ENCODE data around the gene WNT5B.

Gene WNT5B

DNA sequence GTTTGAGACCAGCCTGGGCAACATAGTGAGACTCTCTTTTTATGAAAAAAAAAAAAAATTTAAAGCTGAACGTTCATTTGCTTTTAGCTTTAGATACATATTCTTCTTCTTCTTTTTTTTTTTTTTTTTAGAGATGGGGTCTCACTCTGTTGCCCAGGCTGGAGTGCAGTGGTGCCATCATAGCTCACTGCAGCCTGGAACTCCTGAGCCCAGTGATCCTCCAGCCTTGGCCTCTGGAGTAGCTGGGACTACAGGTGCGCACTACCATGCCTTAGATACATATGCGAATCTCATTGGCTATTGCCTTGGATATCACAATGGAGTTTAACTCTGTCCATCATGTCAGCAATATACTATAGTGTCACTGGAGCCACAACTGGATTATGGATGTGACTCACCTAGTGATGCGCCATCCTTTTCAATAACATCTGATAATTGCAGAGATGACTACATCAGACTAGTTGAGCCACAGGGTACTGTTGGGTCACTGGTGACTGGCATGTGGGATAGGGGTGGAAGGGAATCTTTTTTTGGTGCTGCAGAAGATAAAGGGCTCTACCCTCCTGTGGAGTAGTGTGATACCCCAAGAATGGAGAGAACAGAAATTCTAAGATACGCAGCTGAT lies 59.2 kb downstream of the WNT5B start:
- Histone ChIP-seq H3K4me2 (ENCODE audit: low read depth, low read length, poor library complexity, severe bottlenecking) (no peak overlapping the region), H3K79me2 (ENCODE audit: insufficient read depth, low read length) (peaks cover 22% of the 10 kb centered on the region), H3K9me3 (ENCODE audit: insufficient read depth, low read length) (no peaks in the 10 kb centered on the region), H3K9me2 (replicated peaks; ENCODE audit: insufficient read depth, low read length) (no peaks in the 10 kb centered on the region), H2AFZ (ENCODE audit: low read depth, low read length, severe bottlenecking) (no peak overlapping the region), H3K4me3 (ENCODE audit: insufficient read depth, low read length, poor library complexity, severe bottlenecking) (no peak overlapping the region), H4K20me1 (ENCODE audit: low read depth, low read length) (peaks cover 9% of the 10 kb centered on the region; the same call in 1 of the 2 replicates), H3K9ac (ENCODE audit: low read length) (no peak overlapping the region), H3K27me3 (ENCODE audit: low read length) (no peaks in the 10 kb centered on the region), H3K36me3 (ENCODE audit: low read length) (no peaks in the 10 kb centered on the region), H3K27ac (ENCODE audit: low read depth, low read length) (no peak overlapping the region), H3F3A (ENCODE audit: insufficient read depth) (peaks cover 9% of the 10 kb centered on the region; the same call in 1 of the 2 replicates)
- TF ChIP-seq, protein P1, sequence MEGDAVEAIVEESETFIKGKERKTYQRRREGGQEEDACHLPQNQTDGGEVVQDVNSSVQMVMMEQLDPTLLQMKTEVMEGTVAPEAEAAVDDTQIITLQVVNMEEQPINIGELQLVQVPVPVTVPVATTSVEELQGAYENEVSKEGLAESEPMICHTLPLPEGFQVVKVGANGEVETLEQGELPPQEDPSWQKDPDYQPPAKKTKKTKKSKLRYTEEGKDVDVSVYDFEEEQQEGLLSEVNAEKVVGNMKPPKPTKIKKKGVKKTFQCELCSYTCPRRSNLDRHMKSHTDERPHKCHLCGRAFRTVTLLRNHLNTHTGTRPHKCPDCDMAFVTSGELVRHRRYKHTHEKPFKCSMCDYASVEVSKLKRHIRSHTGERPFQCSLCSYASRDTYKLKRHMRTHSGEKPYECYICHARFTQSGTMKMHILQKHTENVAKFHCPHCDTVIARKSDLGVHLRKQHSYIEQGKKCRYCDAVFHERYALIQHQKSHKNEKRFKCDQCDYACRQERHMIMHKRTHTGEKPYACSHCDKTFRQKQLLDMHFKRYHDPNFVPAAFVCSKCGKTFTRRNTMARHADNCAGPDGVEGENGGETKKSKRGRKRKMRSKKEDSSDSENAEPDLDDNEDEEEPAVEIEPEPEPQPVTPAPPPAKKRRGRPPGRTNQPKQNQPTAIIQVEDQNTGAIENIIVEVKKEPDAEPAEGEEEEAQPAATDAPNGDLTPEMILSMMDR (IDR thresholded peaks at IDR 0.05; ENCODE audit: insufficient read depth, low read length, poor library complexity, severe bottlenecking), result no peak
- TF ChIP-seq EZH2phosphoT487 (conservative IDR thresholded peaks at IDR 0.05; ENCODE audit: low read length), result no peak

- Histone ChIP-seq H3K27me3 (ENCODE audit: low read length) (no peaks in the 10 kb centered on the region), H3K9me2 (replicated peaks; ENCODE audit: insufficient read depth, low read length) (no peaks in the 10 kb centered on the region), H2AFZ (ENCODE audit: low read depth, low read length, severe bottlenecking) (peak within 1 kb of the TSS; percentile 95), H3K79me2 (ENCODE audit: insufficient read depth, low read length) (peaks cover 47% of the 10 kb centered on the region), H4K20me1 (ENCODE audit: low read depth, low read length) (peaks cover 16% of the 10 kb centered on the region), H3K27ac (ENCODE audit: low read depth, low read length) (peak within 1 kb of the TSS; percentile 77), H3K9ac (ENCODE audit: low read length) (peak within 1 kb of the TSS; percentile 81), H3K4me2 (ENCODE audit: low read depth, low read length, poor library complexity, severe bottlenecking) (peak within 1 kb of the TSS; percentile 91), H3K9me3 (ENCODE audit: insufficient read depth, low read length) (no peaks in the 10 kb centered on the region), H3K4me3 (ENCODE audit: insufficient read depth, low read length, poor library complexity, severe bottlenecking) (peak within 1 kb of the TSS; percentile 83), H3F3A (ENCODE audit: insufficient read depth) (peaks cover 9% of the 10 kb centered on the region; the same call in 1 of the 2 replicates), H3K36me3 (ENCODE audit: low read length) (peaks cover 4% of the 10 kb centered on the region; the same call in 1 of the 2 replicates)
- no peak for TF ChIP-seq EZH2phosphoT487 (conservative IDR thresholded peaks at IDR 0.05; ENCODE audit: low read length)
- TF ChIP-seq, protein P1 (IDR thresholded peaks at IDR 0.05; ENCODE audit: insufficient read depth, low read length, poor library complexity, severe bottlenecking), result no peak
Measured at GRCh38 chr12:1690578-1691122, 61.6 kb downstream of the WNT5B start, which contains the start of gene ADIPOR2. TSS of gene ADIPOR2 (plus strand) at chr12:1691070. CDS start at chr12:1754344, 63,274 bp downstream.

- Histone ChIP-seq H3K36me3 (ENCODE audit: low read length) (peaks cover 4% of the 10 kb centered on the region; the same call in 1 of the 2 replicates), H3K27me3 (ENCODE audit: low read length) (no peaks in the 10 kb centered on the region), H3K4me3 (ENCODE audit: insufficient read depth, low read length, poor library complexity, severe bottlenecking) (peak overlapping the region; percentile 83), H3F3A (ENCODE audit: insufficient read depth) (peaks cover 9% of the 10 kb centered on the region; the same call in 1 of the 2 replicates), H3K27ac (ENCODE audit: low read depth, low read length) (peak overlapping the region; percentile 67), H2AFZ (ENCODE audit: low read depth, low read length, severe bottlenecking) (no peak overlapping the region), H4K20me1 (ENCODE audit: low read depth, low read length) (peaks cover 16% of the 10 kb centered on the region), H3K4me2 (ENCODE audit: low read depth, low read length, poor library complexity, severe bottlenecking) (peak overlapping the region; percentile 78), H3K9me3 (ENCODE audit: insufficient read depth, low read length) (no peaks in the 10 kb centered on the region), H3K79me2 (ENCODE audit: insufficient read depth, low read length) (peaks cover 54% of the 10 kb centered on the region), H3K9me2 (replicated peaks; ENCODE audit: insufficient read depth, low read length) (no peaks in the 10 kb centered on the region), H3K9ac (ENCODE audit: low read length) (peak overlapping the region; percentile 81)
- no peak for TF ChIP-seq EZH2phosphoT487 (conservative IDR thresholded peaks at IDR 0.05; ENCODE audit: low read length)
- TF ChIP-seq, protein P1 (IDR thresholded peaks at IDR 0.05; ENCODE audit: insufficient read depth, low read length, poor library complexity, severe bottlenecking), result no peak
Measured at GRCh38 chr12:1691123-1692007, 62.3 kb downstream of the WNT5B start.
